Left colon (tissue), 2 donors: Measurements from ENCODE around the gene PUS7. TPM values are rescaled to one million over a fixed set of nuclear protein-coding genes. Genes with fewer than 3 reads are reported as not detected.

Experiments used
- ATAC-seq: fragments of 200-7000 bp; cut with Tn5 transposase; one replicate; pipeline ENCODE4 v1.9.1; 2020; ENCODE audit warnings: mild to moderate bottlenecking, moderate library complexity
- DNase-seq, 2 donors: peaks; one replicate each; pipeline ENCODE4 v3.0.0-alpha.2; 2020
- intact Hi-C, 2 donors: fragments of 100-400 bp; cut with DNase I in 1 of 2; cut with micrococcal nuclease in 1 of 2; formaldehyde crosslinking; loops; one replicate each; pipeline versions ENCODE4 v1.11.2 to v1.14.0; 2022; cut with DNase I, micrococcal nuclease
- total RNA-seq, 2 donors: library from RNA; stranded (reverse); fragmentation: NEBNext Ultra II Directional; extraction: Animal tissue kit (Norgen Biotek cat#: 25700); gene quantifications; one replicate each; pipeline ENCODE4 v1.2.1, GENCODE V29; 2021
- donor health status: DM: no; HTN: no; CAD: no.
- donor health status: DM: yes; HTN: yes; CAD: no.

The PUS7 gene
- total RNA-seq, 2 donors from 2014 or later: 5.9 to 8.9 TPM

DNA sequence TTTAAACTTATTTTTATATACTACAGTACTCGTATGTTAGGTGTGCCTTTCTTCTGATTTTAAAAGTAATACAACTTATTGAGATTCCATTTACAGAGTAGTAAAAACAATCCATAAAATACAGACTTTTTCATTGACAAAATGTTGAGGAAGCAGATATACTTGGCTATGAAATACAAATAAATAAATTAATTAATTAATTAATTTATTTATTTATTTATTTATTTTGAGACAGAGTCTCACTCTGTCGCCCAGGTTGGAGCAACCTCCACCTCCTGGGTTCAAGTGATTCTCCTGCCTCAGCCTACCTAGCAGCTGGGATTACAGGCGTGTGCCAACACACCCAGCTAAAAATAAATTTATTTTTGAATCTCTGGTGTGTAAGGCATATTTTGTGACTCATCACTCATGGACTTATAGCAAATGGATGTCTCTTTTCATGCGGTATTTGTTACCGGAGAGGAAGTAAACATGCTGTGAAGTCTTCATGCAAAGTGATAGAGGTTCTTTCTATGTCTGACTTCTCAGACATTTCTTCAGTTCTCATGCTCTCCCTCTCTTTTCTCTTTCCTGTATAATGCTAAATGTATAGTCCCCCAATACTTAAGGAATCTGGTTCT lies 113.2 kb downstream of the PUS7 start:
- DNase-seq: no peak
- intact Hi-C loops: no loop called here
- ATAC-seq: no peak

Other genes with a start within 250 kb of the PUS7 start
- gene SRPK2, start 133.3 kb downstream of the PUS7 start, total RNA-seq: 10 to 100 TPM; 32.8 to 35.0 TPM
- 10 to 100 TPM; 12.9 to 17.6 TPM for gene RINT1, start 9.9 kb upstream of the PUS7 start, total RNA-seq
- gene EFCAB10, start 59.2 kb upstream of the PUS7 start, total RNA-seq: not detected